GM12801 (cell line): ENCODE measurements around the gene MSGN1.

Experiments
- CTCF ChIP-seq: IDR thresholded peaks from one replicate; pipeline ENCODE4 v1.5.1; 2011; ENCODE audit warnings: control low read depth; ENCODE audit not compliant: insufficient read length; ENCODE audit errors: extremely low read depth

Gene MSGN1

GRCh38 chr2:17788773-17789172 is 27.5 kb upstream of the MSGN1 start:
- no peak for TF ChIP-seq CTCF

GRCh38 chr2:17790536-17790935 is 25.7 kb upstream of the MSGN1 start:
- TF ChIP-seq CTCF, result no peak

- no peak for TF ChIP-seq CTCF
Measured at GRCh38 chr2:17791121-17791816, 25.0 kb upstream of the MSGN1 start.

GRCh38 chr2:17791817-17792130 is 24.5 kb upstream of the MSGN1 start:
- no peak for TF ChIP-seq CTCF

- TF ChIP-seq CTCF, result no peak
Measured at GRCh38 chr2:17792515-17792914, 23.7 kb upstream of the MSGN1 start.

GRCh38 chr2:17793296-17793695 is 23.0 kb upstream of the MSGN1 start:
- no peak for TF ChIP-seq CTCF

GRCh38 chr2:17793803-17794354 is 22.4 kb upstream of the MSGN1 start:
- no peak for TF ChIP-seq CTCF

- TF ChIP-seq CTCF, result no peak
Measured at GRCh38 chr2:17795309-17795708, 21.0 kb upstream of the MSGN1 start.
